Anterior cingulate cortex (tissue), 58 donors: Measurements from ENCODE around the gene IGF2.

Experiments used
- DNase-seq, 58 donors: peaks; one replicate each; lab custom pipeline; 2025; lab: John Stamatoyannopoulos, UW

The IGF2 gene

GRCh38 chr11:2171591-2172003 is 32.4 kb upstream of the IGF2 start, which contains the start of gene TH:
Gene TH (minus strand): TSS chr11:2171815. CDS start chr11:2171786, 29 bp downstream.
- no peak for DNase-seq

DNA sequence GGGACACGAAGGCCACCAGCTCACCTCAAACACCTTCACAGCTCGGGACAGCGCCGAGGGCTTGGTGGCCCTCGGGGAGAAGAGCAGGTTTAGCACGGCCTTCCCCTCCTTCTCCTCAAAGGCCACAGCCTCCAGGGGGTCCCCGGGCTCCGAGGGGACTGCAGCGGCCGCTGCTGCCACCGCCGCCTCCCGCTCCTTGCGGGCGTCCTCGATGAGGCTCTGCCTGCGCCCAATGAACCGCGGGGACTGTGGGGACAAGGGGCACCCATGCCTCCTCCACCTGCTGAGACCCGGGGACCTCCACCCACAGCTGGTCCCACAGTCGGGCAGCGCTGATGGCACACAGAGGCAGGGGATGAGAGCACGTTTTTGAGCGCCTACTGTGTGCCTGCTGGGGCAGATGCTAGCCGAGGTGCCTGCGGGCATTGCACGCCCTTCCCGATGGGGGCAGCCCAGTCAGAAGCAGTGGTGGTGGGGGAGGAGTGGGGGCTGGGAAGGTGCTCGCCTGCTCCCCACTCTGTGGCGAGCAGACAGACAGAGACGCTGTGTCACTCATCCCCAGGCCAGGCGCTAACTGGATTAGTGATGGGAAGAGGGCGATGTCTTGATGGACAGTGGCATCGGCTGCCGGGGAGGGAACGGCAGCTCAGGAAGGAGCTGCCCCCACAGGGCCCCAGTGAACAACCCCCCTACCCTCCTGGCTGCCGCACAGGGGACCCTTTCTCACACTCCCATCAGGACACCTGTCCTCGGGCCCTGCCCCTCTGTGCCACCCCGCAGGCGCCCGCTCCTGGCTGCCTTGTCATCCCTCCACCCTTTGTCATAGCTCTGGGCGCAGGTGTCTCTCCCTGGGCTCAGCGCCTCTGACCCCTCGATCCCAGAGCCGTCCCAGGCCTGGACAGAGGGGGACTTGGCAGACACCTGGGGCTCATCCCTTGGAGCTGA is 30.7 kb upstream of the IGF2 start:
- DNase-seq: no peak

DNA sequence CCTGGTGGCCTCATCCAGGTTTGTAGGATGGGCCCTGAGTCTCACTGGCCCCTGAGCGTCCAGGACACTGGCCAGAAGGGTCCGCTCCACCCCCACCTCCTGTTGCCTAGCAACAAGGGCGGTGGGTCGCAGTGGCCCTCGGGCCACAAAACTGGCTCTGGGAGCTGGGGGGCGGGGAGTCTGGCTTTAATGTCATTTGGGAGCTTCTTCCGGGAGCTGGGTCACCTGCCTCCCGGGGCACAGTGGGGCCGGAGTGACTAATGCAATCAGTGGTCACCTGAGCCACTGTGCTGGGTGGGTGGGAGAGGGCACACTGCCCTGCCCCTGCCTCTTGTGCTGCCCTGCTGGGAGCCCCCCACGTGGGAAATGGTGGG is 29.8 kb upstream of the IGF2 start:
- peak in 1 of 58 donors; percentile 9 for DNase-seq

- no peak for DNase-seq
These were observed 29.3 kb upstream of the IGF2 start for GRCh38 chr11:2168286-2169004.

- no peak for DNase-seq
These were observed 28.2 kb upstream of the IGF2 start for GRCh38 chr11:2167141-2168045.

- peak in 1 of 58 donors; percentile 44 for DNase-seq
These were observed 27.1 kb upstream of the IGF2 start for GRCh38 chr11:2166091-2166851.

GRCh38 chr11:2165571-2165970 is 26.4 kb upstream of the IGF2 start:
- no peak for DNase-seq

DNA sequence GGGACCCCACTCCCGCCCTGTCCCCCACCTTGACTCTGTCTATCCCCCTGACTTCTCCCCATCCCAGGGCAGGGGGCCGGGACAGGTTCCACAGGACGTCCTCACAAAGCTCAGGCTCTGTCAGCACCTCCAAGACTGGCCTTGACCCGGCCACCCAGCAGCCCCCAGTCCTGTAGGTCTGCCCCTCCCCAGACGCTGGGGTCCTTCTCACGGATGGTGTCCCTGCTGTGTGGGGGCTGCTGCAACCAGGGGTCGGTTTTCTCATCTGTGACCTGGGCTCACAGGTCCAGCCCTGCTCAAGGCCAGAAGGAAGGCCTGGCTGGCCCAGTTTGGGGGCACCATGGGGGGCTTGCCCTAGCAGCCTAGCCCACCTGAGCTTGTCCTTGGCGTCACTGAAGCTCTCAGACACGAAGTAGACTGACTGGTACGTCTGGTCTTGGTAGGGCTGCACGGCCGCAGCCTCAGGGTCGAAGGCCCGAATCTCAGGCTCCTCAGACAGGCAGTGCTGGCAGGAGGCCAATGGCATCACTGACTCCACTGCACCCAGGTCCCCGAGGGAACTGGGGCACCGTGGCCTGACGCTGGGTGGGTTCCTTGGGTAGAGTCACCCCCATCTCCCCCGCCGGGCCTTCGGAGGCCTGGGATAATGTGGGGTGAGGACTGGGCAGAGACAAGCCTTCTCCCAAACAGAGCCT is 25.8 kb upstream of the IGF2 start:
- DNase-seq: no peak

GRCh38 chr11:2164081-2164480 is 24.9 kb upstream of the IGF2 start:
- DNase-seq: no peak

- DNase-seq: no peak
These were observed 24.3 kb upstream of the IGF2 start for GRCh38 chr11:2163428-2163978.

GRCh38 chr11:2160736-2161259 is 21.6 kb upstream of the IGF2 start, which contains the start of gene INS:
Gene INS (minus strand): TSS chr11:2161209. CDS start chr11:2160971, 238 bp downstream.
- DNase-seq: no peak

- DNase-seq: no peak
These were observed 20.6 kb upstream of the IGF2 start for GRCh38 chr11:2159536-2160413.

- DNase-seq: no peak
These were observed 19.8 kb upstream of the IGF2 start for GRCh38 chr11:2158966-2159365.

- no peak for DNase-seq
These were observed 19.1 kb upstream of the IGF2 start for GRCh38 chr11:2158296-2158737.

- peak in 3 of 58 donors; percentile 13 to 28 (median 18) for DNase-seq
These were observed 18.3 kb upstream of the IGF2 start for GRCh38 chr11:2157294-2158040.

GRCh38 chr11:2156416-2157182 is 17.4 kb upstream of the IGF2 start:
- DNase-seq: peak in 52 of 58 donors; percentile 7 to 76 (median 32)
